ENCODE measurements around the gene FBXO31. TPM values are rescaled to one million over a fixed set of nuclear protein-coding genes. Genes with fewer than 3 reads are reported as not detected.

FBXO31 gene
- total and polyA plus RNA-seq, 2 of the 13 experiments (the other 11 are each of a cell fraction or from before 2014, with no cell fraction given) = 92.4 to 101 TPM

GRCh38 chr16:87391950-87392820 is 8.6 kb upstream of the FBXO31 start, which contains the start of gene MAP1LC3B (continued):
- TF ChIP-seq REST (IDR thresholded peaks at IDR 0.05; ENCODE audit: borderline replicate concordance in 1 of 2, low read depth in 1 of 2, low read length in 2 of 2) (peak in 1 of 2 experiments; percentile 84; a peak in 1 of 4 replicates), ZFP36 (IDR thresholded peaks at IDR 0.05; ENCODE audit: borderline replicate concordance, low read depth, low read length, partially characterized antibody) (no peak), ZNF644 (CRISPR knock-in tag; IDR thresholded peaks at IDR 0.05; ENCODE audit: low read depth) (0 out of 2 replicates have a peak, but pooled peaks have one; percentile 14), MAFG (CRISPR knock-in tag; IDR thresholded peaks at IDR 0.05) (no peak), CBFB (CRISPR knock-in tag; IDR thresholded peaks at IDR 0.05) (peak; percentile 97), MIXL1 (CRISPR knock-in tag; IDR thresholded peaks at IDR 0.05) (peak; percentile 88), ATF5 (CRISPR knock-in tag; IDR thresholded peaks at IDR 0.05; ENCODE audit: low read depth) (no peak), ASH2L (IDR thresholded peaks at IDR 0.05; ENCODE audit: insufficient read length, low read depth, low read length) (peak; percentile 32), HNRNPL (IDR thresholded peaks at IDR 0.05; ENCODE audit: low read depth, low read length) (peak; percentile 74; the same call in 1 of the 2 replicates), NRL (CRISPR knock-in tag; IDR thresholded peaks at IDR 0.05; ENCODE audit: borderline replicate concordance) (peak; percentile 89; the same call in 1 of the 2 replicates), GPN1 (CRISPR knock-in tag; IDR thresholded peaks at IDR 0.05; ENCODE audit: borderline replicate concordance) (0 out of 2 replicates have a peak, but pooled peaks have one; percentile 1), KLF6 (CRISPR knock-in tag; IDR thresholded peaks at IDR 0.05) (peak; percentile 98), ETV6 (CRISPR knock-in tag; conservative IDR thresholded peaks at IDR 0.05) (peak; percentile 96), SNAI1 (CRISPR knock-in tag; IDR thresholded peaks at IDR 0.05; ENCODE audit: borderline replicate concordance) (no peak), SP1 (IDR thresholded peaks at IDR 0.05) (peak; percentile 67; the same call in 1 of the 2 replicates), SP1 (CRISPR knock-in tag; IDR thresholded peaks at IDR 0.05) (peak; percentile 100), ZMYM2 (CRISPR knock-in tag; IDR thresholded peaks at IDR 0.05) (no peak)
- TF ChIP-seq, protein P1, sequence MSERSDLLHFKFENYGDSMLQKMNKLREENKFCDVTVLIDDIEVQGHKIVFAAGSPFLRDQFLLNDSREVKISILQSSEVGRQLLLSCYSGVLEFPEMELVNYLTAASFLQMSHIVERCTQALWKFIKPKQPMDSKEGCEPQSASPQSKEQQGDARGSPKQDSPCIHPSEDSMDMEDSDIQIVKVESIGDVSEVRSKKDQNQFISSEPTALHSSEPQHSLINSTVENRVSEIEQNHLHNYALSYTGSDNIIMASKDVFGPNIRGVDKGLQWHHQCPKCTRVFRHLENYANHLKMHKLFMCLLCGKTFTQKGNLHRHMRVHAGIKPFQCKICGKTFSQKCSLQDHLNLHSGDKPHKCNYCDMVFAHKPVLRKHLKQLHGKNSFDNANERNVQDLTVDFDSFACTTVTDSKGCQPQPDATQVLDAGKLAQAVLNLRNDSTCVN (CRISPR knock-in tag; IDR thresholded peaks at IDR 0.05; ENCODE audit: borderline replicate concordance) = peak; percentile 90
- TF ChIP-seq, protein P2, sequence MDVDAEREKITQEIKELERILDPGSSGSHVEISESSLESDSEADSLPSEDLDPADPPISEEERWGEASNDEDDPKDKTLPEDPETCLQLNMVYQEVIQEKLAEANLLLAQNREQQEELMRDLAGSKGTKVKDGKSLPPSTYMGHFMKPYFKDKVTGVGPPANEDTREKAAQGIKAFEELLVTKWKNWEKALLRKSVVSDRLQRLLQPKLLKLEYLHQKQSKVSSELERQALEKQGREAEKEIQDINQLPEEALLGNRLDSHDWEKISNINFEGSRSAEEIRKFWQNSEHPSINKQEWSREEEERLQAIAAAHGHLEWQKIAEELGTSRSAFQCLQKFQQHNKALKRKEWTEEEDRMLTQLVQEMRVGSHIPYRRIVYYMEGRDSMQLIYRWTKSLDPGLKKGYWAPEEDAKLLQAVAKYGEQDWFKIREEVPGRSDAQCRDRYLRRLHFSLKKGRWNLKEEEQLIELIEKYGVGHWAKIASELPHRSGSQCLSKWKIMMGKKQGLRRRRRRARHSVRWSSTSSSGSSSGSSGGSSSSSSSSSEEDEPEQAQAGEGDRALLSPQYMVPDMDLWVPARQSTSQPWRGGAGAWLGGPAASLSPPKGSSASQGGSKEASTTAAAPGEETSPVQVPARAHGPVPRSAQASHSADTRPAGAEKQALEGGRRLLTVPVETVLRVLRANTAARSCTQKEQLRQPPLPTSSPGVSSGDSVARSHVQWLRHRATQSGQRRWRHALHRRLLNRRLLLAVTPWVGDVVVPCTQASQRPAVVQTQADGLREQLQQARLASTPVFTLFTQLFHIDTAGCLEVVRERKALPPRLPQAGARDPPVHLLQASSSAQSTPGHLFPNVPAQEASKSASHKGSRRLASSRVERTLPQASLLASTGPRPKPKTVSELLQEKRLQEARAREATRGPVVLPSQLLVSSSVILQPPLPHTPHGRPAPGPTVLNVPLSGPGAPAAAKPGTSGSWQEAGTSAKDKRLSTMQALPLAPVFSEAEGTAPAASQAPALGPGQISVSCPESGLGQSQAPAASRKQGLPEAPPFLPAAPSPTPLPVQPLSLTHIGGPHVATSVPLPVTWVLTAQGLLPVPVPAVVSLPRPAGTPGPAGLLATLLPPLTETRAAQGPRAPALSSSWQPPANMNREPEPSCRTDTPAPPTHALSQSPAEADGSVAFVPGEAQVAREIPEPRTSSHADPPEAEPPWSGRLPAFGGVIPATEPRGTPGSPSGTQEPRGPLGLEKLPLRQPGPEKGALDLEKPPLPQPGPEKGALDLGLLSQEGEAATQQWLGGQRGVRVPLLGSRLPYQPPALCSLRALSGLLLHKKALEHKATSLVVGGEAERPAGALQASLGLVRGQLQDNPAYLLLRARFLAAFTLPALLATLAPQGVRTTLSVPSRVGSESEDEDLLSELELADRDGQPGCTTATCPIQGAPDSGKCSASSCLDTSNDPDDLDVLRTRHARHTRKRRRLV (CRISPR knock-in tag; IDR thresholded peaks at IDR 0.05) = no peak

All from HepG2 (cell line).